CD4-positive, alpha-beta T cell treated with Interferon alpha-2 for 1 hour (primary cell): ENCODE measurements around the gene ARHGAP33.
"Not testable (repeated sequence)": the region's sequence is repeated elsewhere in the genome, so short reads cannot be mapped to it uniquely, and the experiment has no call there.

ENCODE experiments used
- DNase-seq, 2 donors: peaks; one replicate each; pipeline ENCODE4 v3.0.0-alpha.2; 2020 to 2022

ARHGAP33 gene

DNA sequence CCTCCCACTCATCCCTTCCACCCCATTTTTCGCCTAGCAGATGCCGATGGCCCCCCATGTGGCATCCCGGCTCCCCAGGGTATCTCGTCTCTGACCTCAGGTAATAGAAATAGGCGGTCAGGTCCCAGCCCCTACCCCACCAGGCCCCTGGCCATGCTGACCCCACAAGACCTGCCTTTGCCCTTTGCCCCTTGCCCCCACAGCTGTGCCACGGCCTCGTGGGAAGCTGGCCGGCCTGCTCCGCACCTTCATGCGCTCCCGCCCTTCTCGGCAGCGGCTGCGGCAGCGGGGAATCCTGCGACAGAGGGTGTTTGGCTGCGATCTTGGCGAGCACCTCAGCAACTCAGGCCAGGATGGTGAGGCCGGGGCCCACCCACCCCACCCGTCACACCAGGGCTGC is 5.4 kb downstream of the ARHGAP33 start:
- DNase-seq = no peak

DNA sequence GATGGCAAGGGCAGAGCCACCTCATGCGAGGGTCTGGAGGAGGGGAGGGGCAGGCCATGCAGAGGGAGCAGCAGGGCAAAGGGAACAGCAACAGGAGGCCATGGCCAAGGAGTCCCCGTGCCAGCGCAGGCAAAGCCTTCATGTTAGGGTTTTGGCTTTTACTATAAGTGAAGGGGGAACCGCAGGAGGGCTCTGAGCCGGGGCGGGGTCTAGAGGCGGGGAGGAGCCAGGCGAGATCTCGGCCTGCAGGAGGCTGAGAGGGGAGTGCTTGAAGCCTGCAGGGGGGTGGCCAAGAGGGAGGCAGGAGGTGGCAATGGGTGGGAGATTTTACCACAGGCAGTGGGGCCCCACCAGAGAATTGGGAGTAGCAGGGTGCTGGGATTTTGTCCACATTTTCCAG is 6.3 kb downstream of the ARHGAP33 start:
- no peak for DNase-seq

GRCh38 chr19:35782589-35782988 is 7.2 kb downstream of the ARHGAP33 start:
- no peak for DNase-seq

GRCh38 chr19:35783469-35784434 is 8.4 kb downstream of the ARHGAP33 start:
- DNase-seq = no peak

DNA sequence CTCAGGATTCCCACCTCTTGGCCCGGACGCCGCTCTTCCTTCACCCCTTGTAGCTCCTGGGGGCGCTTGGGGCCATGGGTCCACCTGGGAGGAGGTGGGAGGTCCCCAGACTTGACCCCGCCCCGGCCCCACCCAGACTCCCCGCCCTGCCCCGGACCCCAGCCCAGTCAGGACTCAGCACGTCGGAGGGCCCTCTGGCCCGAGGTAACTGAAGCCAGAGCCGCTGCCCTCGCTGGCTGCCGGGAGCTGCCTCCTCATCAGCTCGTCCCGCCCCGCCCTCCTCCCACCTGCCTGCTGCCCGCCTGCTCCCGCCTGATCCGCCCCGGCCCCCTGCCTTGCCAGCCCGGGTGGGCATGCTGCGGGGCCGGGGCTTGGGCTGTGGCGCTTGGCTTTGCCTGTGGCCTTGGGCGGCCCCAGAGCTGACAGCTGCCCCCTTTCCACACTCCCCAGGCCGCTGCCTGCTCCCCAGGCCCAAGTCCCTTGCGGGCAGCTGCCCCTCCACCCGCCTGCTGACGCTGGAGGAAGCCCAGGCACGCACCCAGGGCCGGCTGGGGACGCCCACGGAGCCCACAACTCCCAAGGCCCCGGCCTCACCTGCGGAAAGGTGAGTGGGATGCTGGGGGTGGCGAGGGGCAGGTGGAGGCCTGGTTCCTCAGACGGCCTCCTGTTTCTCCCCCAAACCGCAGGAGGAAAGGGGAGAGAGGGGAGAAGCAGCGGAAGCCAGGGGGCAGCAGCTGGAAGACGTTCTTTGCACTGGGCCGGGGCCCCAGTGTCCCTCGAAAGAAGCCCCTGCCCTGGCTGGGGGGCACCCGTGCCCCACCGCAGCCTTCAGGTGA is 9.4 kb downstream of the ARHGAP33 start:
- DNase-seq = no peak

DNA sequence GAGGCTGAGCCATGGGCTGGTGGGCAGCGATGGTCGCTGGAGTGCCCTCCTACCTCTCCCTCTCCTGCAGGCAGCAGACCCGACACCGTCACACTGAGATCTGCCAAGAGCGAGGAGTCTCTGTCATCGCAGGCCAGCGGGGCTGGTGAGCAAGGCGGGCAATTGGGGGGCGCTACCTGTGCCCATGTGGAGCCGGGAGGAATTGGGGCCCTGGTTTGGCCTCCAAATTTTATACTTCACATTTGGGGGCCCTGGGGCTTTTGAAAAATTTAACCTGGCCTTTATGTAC is 9.9 kb downstream of the ARHGAP33 start:
- no peak for DNase-seq

GRCh38 chr19:35786299-35787160 is 11.2 kb downstream of the ARHGAP33 start:
- DNase-seq = no peak

- no peak for DNase-seq
These were observed 11.9 kb downstream of the ARHGAP33 start for GRCh38 chr19:35787227-35787799.

DNA sequence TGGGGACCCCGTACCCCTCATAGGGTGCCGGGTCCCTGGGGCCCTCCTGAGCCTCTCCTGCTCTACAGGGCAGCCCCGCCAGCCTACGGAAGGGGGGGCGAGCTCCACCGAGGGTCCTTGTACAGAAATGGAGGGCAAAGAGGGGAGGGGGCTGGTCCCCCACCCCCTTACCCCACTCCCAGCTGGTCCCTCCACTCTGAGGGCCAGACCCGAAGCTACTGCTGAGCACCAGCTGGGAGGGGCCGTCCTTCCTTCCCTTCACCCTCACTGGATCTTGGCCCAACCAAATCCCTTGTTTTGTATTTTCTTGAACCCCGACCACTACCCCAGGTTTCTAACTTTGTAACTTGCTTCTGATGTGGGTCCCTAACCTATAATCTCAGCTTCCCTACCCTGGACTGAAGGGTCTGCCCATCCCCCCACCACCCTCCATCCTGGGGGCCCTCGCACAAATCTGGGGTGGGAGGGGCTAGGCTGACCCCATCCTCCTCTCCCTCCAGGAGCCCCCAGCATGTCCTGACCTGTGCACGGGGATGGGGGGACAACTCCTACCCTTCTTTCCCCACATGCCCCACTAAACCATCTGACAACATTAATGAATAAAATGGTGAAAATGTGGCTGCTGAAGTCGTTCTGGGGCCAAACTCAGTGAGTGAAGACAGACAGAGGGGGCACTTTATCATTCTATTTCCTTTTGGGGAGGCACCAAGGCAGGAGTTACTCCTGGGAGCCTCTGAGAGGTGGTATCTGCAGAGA is 13.0 kb downstream of the ARHGAP33 start:
- DNase-seq = no peak

DNA sequence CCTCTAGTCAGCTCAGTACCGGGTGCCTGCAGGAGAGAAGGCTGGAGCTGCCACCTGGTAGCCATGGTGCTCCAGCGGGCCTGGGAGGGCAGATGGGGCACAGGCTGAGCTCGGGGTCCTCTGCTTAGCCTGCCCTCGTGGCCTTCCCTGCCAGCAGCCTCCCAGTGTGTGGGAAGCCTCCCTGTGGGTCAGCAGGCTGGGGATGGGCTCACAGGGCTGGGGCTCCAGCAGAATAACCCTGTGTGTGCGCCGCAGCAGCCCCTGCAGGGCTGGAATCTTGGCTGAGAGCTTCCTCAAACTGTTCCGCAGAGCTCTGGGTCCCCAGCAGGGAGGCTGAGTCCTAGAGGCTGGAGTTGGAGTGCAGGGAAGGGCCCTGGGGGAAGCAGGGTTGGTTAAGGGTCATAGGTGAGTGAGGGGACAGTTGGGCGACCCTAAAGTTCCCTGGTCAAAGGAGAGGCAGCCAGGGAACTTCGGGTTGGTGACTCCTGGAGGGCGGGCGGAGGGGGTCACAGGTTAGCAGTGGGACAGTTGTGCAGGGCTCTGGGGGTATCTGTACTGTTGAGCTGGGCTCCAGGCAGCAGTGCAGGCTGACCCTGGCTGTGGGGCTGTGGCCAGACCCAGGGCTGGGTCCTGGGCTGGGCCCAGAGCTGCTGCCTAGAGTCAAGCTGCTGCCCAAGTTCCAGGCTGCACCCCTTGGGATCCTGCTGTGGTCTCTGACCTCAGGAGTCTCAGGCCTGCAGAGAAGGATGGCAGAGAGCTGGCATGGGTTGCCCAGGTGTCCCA is 14.0 kb downstream of the ARHGAP33 start:
- DNase-seq = no peak

DNA sequence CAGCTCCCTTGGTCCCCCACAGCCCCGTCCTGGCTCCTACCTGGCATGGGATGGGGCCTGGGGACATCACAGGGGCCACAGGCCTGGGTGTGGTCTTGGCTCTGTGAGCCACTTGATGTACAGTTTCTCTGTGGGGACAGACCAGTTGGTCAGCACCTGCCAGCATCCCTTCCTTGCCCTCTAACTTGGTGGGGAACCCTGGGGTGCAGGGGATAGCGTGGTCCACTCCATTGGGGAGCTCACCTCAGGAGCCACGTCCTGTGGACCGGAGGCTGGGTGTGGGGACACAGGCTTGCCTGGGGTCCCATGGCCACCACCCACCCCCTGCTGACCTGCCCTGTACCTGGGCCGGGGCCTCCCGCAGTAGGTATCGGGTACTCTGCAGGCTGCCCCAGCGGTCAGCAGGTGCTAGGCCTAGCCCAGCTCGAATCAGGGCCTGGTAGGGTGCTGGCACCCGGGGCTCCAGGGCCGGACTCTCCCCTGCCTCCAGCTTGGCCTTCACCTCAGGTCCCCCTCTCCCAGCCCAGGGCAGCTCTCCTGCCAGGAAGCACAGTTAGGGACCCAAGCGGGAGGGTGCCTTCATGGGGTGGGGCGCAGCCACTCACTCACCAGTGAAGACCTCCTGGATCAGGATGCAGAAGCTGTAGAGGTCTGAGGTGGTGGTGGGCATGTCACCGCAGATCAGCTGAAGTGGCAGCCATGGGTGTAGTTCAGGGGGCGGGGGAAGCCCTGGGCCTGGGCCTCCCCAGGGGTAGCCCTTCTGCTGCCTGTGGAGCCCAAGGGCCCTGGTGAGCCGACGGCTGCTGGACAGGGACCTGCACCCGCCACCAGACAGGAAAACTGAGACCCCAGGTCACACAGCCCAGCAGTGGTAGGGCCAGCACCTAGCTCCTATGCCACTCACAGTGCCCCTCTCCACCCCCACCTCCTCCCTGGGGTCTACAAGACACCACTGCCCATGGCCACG is 14.9 kb downstream of the ARHGAP33 start:
- DNase-seq = no peak

GRCh38 chr19:35790981-35791813 is 15.8 kb downstream of the ARHGAP33 start:
- no peak for DNase-seq

DNA sequence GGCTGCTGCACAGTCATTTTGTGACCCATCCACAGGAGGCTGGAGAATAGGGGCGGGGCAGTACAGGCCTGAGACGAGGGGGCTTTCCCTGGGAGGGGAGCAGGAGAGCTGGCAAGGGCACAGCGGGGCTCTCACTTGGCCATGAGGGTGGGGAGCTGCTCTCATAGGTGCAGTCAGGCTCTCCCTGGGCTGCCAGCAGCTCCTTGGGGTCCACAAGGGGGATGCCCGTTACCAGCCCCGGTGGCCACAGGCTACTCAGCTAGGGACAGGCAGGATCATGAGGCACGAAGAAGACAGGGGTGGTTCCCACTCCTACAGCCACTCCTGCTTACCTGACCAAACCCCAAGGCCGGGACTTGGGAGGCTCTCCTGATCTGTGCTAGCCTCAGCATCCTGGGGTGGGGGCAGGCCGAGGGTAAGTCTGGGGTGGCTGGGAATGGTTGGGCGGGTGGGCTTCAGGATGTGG is 16.5 kb downstream of the ARHGAP33 start:
- no peak for DNase-seq

DNA sequence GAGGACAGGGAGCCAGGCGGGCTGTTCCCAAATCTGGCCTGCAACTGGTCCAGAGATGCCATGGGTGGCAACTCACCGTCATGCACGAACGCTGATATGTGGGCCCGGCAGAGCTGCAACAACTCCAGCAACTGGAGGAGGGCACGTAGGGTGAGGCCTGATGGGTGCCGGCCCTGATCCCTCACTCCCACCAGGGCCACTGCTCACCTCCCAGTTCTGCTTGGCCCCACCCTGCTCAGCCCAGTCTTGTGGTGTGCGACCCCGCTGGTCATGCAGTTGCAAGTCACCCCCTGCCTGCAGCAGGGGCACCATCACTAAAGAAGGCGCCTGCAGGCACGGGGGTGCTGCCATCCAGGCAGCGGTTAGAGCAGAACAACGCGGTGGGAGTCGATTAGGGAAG is 16.9 kb downstream of the ARHGAP33 start:
- DNase-seq = no peak

DNA sequence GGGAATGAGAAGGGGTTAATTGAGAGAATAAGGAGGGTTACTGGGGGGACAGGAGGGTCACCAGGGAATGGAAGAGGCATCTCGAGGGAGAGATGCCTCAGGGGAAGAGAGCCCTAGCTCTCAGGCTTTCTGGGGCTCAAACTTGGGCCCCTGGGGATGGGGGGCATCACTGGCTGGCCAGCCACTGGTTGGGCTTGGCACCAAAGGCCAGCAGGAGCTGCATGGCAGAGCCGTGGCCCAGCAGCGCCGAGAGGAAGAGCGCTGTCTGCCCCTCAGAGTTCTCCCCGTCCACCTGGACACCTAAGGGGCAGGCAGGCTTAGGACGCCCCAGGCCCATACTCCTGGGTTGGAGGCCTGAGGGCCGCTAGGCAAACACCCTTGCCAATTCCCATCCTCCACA is 17.5 kb downstream of the ARHGAP33 start:
- DNase-seq = no peak

- DNase-seq = no peak
These were observed 18.2 kb downstream of the ARHGAP33 start for GRCh38 chr19:35793381-35794165.

- not testable (repeated sequence) for DNase-seq
These were observed 20.2 kb downstream of the ARHGAP33 start for GRCh38 chr19:35795564-35795963.
